SIG-M5 treated with dmso at 0.1 percent for 504 hours (cell line): ENCODE measurements around the gene SMARCA4.

Source experiments
- DNase-seq: peaks from one replicate; lab custom pipeline; 2025; ENCODE audit not compliant: unreplicated experiment; lab: John Stamatoyannopoulos, UW

The SMARCA4 gene

GRCh38 chr19:11007385-11007784 lies 46.6 kb downstream of the SMARCA4 start:
- DNase-seq, result no peak

- DNase-seq, result no peak
These were observed 47.2 kb downstream of the SMARCA4 start for GRCh38 chr19:11007962-11008532.

- DNase-seq, result no peak
These were observed 49.2 kb downstream of the SMARCA4 start for GRCh38 chr19:11010041-11010440.

GRCh38 chr19:11012507-11012906 lies 51.7 kb downstream of the SMARCA4 start:
- DNase-seq, result no peak

- DNase-seq, result no peak
These were observed 52.9 kb downstream of the SMARCA4 start for GRCh38 chr19:11013771-11014170.

GRCh38 chr19:11014403-11014911 lies 53.6 kb downstream of the SMARCA4 start:
- no peak for DNase-seq

GRCh38 chr19:11016631-11017030 lies 55.8 kb downstream of the SMARCA4 start:
- DNase-seq, result no peak

GRCh38 chr19:11017275-11018035 lies 56.6 kb downstream of the SMARCA4 start:
- DNase-seq, result no peak

GRCh38 chr19:11018179-11018578 lies 57.3 kb downstream of the SMARCA4 start:
- DNase-seq, result no peak

- DNase-seq, result no peak
These were observed 57.9 kb downstream of the SMARCA4 start for GRCh38 chr19:11018763-11019162.

GRCh38 chr19:11019262-11019661 lies 58.4 kb downstream of the SMARCA4 start:
- DNase-seq, result no peak

GRCh38 chr19:11019824-11020223 lies 59.0 kb downstream of the SMARCA4 start:
- DNase-seq, result no peak

- DNase-seq, result no peak
These were observed 59.6 kb downstream of the SMARCA4 start for GRCh38 chr19:11020423-11020822.

GRCh38 chr19:11020982-11021759 lies 60.3 kb downstream of the SMARCA4 start:
- no peak for DNase-seq

- DNase-seq, result no peak
These were observed 60.9 kb downstream of the SMARCA4 start for GRCh38 chr19:11021760-11022144.

- DNase-seq, result no peak
These were observed 62.2 kb downstream of the SMARCA4 start for GRCh38 chr19:11023016-11023415.

- DNase-seq, result no peak
These were observed 62.9 kb downstream of the SMARCA4 start for GRCh38 chr19:11023710-11024109.

GRCh38 chr19:11024259-11024658 lies 63.4 kb downstream of the SMARCA4 start:
- DNase-seq, result no peak

- DNase-seq, result no peak
These were observed 64.2 kb downstream of the SMARCA4 start for GRCh38 chr19:11025006-11025405.

GRCh38 chr19:11025445-11025844 lies 64.6 kb downstream of the SMARCA4 start:
- no peak for DNase-seq

GRCh38 chr19:11025997-11026396 lies 65.2 kb downstream of the SMARCA4 start:
- DNase-seq, result no peak

GRCh38 chr19:11027381-11027780 lies 66.6 kb downstream of the SMARCA4 start:
- DNase-seq, result no peak
